Measurements from ENCODE around the gene TNNT3. TPM values are rescaled to one million over a fixed set of nuclear protein-coding genes. Genes with fewer than 3 reads are reported as not detected.

TNNT3 gene
- total and polyA plus RNA-seq, 2 of the 4 experiments (the other 2 are of a cell fraction), result not detected

DNA sequence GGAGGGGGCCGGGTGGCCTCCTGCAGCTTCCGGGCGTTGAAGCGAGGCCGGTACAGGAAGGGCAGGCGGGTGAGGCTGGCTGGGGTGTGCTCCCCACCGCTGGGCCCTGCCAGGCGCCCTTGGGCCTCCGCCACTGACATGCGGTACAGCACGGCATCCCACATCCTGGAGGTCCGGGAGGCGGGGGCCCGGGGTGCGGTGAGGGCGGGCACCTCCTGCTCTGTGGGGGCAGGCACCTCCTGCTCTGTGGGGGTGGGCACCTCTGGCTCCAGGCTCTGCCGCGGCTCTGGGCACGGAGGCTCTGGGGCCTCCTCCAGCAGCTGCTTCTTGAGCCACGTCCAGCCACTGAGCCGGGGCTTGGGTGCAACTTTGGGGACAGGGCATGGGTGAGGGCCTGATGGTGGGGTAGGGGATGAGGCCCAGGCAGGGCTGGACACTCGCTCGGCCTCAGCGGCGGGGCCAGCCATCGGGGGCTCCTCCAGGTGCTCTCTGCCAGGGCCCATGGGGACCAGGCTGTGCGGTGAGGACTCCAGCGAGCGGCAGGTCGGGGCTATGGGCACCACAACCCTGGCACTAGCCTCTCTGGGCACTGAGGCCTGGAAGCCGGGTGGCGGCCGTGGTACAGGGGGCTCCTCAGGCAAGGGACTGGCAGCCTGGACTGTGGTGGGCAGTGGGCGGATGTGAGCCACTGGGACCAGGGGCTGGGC is 30.1 kb upstream of the TNNT3 start:
- Histone ChIP-seq H3K14ac (replicated peaks; ENCODE audit: low read depth, low read length) (no peak overlapping the region), H3K4me1 (ENCODE audit: control insufficient read depth, insufficient read depth, low read length) (no peaks in the 10 kb centered on the region), H3K27ac (ENCODE audit: insufficient read depth, low read length) (no peak overlapping the region), H4K8ac (ENCODE audit: low read depth in 2 of 2, low read length in 2 of 2) (no peak overlapping the region), H2BK15ac (ENCODE audit: low read depth, low read length) (no peak overlapping the region), H3K4me2 (ENCODE audit: low read depth, low read length) (no peak overlapping the region), H4K5ac (ENCODE audit: low read depth, low read length) (no peak overlapping the region), H2AK9ac (replicated peaks; ENCODE audit: low read depth, low read length, poor library complexity) (no peak overlapping the region), H3K9ac (ENCODE audit: low read depth, low read length) (no peak overlapping the region), H2BK120ac (ENCODE audit: low read depth, low read length) (no peak overlapping the region), H3K18ac (ENCODE audit: low read depth, low read length) (no peak overlapping the region), H3K27me3 (ENCODE audit: control insufficient read depth, insufficient read depth, low read length) (peaks cover 25% of the 10 kb centered on the region), H3K9me1 (ENCODE audit: insufficient read depth, low read length) (no peaks in the 10 kb centered on the region), H3K9me3 (ENCODE audit: control insufficient read depth, insufficient read depth, low read length) (no peaks in the 10 kb centered on the region), H3K79me1 (ENCODE audit: low read depth in 1 of 2, low read length in 2 of 2) (no peaks in the 10 kb centered on the region), H3K56ac (ENCODE audit: extremely low read depth, insufficient read depth, low read length) (no peak overlapping the region), H2BK5ac (ENCODE audit: low read depth, low read length, poor library complexity, severe bottlenecking) (no peak overlapping the region), H3K23ac (ENCODE audit: low read depth, low read length) (no peak overlapping the region), H3K36me3 (ENCODE audit: control insufficient read depth, insufficient read depth, low read length) (no peaks in the 10 kb centered on the region), H3K4me3 (ENCODE audit: insufficient read depth, low read depth, low read length) (no peak overlapping the region), H4K91ac (ENCODE audit: insufficient read depth, low read depth, low read length) (no peak overlapping the region), H4K20me1 (ENCODE audit: insufficient read depth, low read length) (no peaks in the 10 kb centered on the region), H3K4ac (ENCODE audit: low read depth, low read length) (no peak overlapping the region), H2AFZ (replicated peaks; ENCODE audit: low read length, poor library complexity) (no peak overlapping the region), H2BK20ac (ENCODE audit: low read depth, low read length) (no peak overlapping the region), H2AK5ac (ENCODE audit: low read depth, low read length) (no peak overlapping the region)
- dilution Hi-C loops (cut with HindIII; ENCODE audit: low sequenced_read_pairs, unreplicated experiment), result no loop called here
- ChIA-PET CTCF (no interaction called here), POLR2A (ENCODE audit: unreplicated experiment) (no interaction called here)
- no peak for TF ChIP-seq RFX5 (IDR thresholded peaks at IDR 0.05; ENCODE audit: low read depth, low read length)
- TF ChIP-seq RAD21 (IDR thresholded peaks at IDR 0.05; ENCODE audit: low read length), result no peak
- TF ChIP-seq MAFK (IDR thresholded peaks at IDR 0.05; ENCODE audit: low read depth, low read length), result no peak
- no peak for TF ChIP-seq CHD1 (IDR thresholded peaks at IDR 0.05; ENCODE audit: low read depth, low read length)
- no peak for TF ChIP-seq SMC3 (IDR thresholded peaks at IDR 0.05; ENCODE audit: low read depth, low read length)
- no peak for TF ChIP-seq BHLHE40 (IDR thresholded peaks at IDR 0.05; ENCODE audit: low read depth, low read length)
- no peak for TF ChIP-seq CEBPB (IDR thresholded peaks at IDR 0.05; ENCODE audit: low read depth, low read length)
- TF ChIP-seq, protein P1, sequence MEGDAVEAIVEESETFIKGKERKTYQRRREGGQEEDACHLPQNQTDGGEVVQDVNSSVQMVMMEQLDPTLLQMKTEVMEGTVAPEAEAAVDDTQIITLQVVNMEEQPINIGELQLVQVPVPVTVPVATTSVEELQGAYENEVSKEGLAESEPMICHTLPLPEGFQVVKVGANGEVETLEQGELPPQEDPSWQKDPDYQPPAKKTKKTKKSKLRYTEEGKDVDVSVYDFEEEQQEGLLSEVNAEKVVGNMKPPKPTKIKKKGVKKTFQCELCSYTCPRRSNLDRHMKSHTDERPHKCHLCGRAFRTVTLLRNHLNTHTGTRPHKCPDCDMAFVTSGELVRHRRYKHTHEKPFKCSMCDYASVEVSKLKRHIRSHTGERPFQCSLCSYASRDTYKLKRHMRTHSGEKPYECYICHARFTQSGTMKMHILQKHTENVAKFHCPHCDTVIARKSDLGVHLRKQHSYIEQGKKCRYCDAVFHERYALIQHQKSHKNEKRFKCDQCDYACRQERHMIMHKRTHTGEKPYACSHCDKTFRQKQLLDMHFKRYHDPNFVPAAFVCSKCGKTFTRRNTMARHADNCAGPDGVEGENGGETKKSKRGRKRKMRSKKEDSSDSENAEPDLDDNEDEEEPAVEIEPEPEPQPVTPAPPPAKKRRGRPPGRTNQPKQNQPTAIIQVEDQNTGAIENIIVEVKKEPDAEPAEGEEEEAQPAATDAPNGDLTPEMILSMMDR (conservative IDR thresholded peaks at IDR 0.05; ENCODE audit: low read depth, low read length), result no peak
- TF ChIP-seq FOS (IDR thresholded peaks at IDR 0.05; ENCODE audit: low read depth, low read length), result no peak
- TF ChIP-seq MAZ (IDR thresholded peaks at IDR 0.05; ENCODE audit: borderline replicate concordance, low read depth, low read length), result no peak
- TF ChIP-seq, protein P2, sequence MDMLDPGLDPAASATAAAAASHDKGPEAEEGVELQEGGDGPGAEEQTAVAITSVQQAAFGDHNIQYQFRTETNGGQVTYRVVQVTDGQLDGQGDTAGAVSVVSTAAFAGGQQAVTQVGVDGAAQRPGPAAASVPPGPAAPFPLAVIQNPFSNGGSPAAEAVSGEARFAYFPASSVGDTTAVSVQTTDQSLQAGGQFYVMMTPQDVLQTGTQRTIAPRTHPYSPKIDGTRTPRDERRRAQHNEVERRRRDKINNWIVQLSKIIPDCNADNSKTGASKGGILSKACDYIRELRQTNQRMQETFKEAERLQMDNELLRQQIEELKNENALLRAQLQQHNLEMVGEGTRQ (IDR thresholded peaks at IDR 0.05; ENCODE audit: low read depth, low read length), result no peak
- TF ChIP-seq RCOR1 (IDR thresholded peaks at IDR 0.05; ENCODE audit: insufficient replicate concordance, low read length), result no peak
- TF ChIP-seq MXI1 (IDR thresholded peaks at IDR 0.05; ENCODE audit: borderline replicate concordance, low read depth, low read length), result no peak
- ATAC-seq (ENCODE audit: low read depth) (no peak), DNase-seq (no peak)
- BruUV-seq (replicated peaks), result no TSS peak
- intact Hi-C loops (cut with micrococcal nuclease), result no loop called here
- 56% methylated on average over 4 of the region's 34 CpGs; no CpG with 5 or more reads in 1 of the 2 experiments for WGBS, 2 experiments (ENCODE audit: extremely low coverage in 2 of 2, insufficient read length in 1 of 2)
- in situ Hi-C loops (cut with MboI; ENCODE audit: low sequenced_read_pairs), result no loop called here

All from IMR-90 (cell line).